ENCODE results near the gene PITX1.

Gene PITX1

DNA sequence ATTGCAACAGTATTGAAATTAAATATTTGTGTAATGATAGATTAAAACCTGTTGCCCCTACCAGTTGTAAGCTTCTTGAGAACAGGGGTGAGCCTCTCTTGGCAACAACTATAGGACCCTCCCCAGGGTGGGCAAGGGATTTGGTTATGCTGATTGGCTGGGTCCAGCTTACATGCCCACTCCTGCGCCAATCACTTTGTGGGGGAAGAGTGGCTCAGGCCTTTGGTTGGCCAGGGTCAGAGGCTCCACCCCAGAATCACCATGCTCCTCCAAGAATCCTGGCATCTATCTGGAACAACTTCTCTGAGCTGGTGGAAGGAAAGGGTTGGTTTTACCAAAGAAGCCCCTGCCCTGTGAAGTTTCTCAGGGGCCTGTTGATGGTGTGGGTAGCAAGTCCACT lies 8.6 kb upstream of the PITX1 start:
- Histone ChIP-seq H3K4me3 (ENCODE audit: low read length) (no peak overlapping the region), H3K27me3 (ENCODE audit: control insufficient read depth, insufficient read depth, low read length) (peaks cover 66% of the 10 kb centered on the region), H3K36me3 (ENCODE audit: control insufficient read depth, insufficient read depth, low read length) (no peaks in the 10 kb centered on the region), H3K4me1 (ENCODE audit: control insufficient read depth, insufficient read depth, low read length) (peaks cover 10% of the 10 kb centered on the region; the same call in 1 of the 2 replicates), H3K27ac (ENCODE audit: low read length) (no peak overlapping the region), H3K9me3 (ENCODE audit: control insufficient read depth, insufficient read depth, low read length) (no peaks in the 10 kb centered on the region)
- no peak for DNase-seq (ENCODE audit: low read depth, low spot score)
- no CpG with 5 or more reads among the region's 1 CpG for WGBS (ENCODE audit: insufficient coverage, insufficient read length)

DNA sequence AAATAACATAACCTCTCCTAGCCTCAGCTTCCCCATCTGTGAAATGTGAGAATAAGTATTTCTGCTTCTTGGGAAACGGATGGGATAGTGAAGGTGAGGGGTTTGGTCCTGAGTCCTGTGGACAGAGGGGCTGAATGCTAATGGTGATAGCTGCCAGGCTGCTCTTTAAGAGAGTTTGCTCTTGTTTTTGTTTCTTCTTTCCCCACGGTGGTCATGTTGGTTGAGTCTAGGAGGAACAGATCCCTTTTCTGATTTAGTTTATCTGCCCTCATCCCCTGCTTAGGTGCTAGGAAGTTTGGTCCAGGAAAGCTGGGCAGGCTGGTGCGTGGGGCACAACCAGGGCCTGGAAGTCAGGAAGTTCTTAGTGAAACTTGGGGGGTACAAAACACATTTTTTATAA lies 7.7 kb upstream of the PITX1 start:
- no peaks in the 10 kb centered on the region for H3K9me3 ChIP-seq (ENCODE audit: control insufficient read depth, insufficient read depth, low read length)
- peaks cover 74% of the 10 kb centered on the region for H3K27me3 ChIP-seq (ENCODE audit: control insufficient read depth, insufficient read depth, low read length)
- H3K4me1 ChIP-seq (ENCODE audit: control insufficient read depth, insufficient read depth, low read length) = peaks cover 10% of the 10 kb centered on the region; the same call in 1 of the 2 replicates
- no peak for DNase-seq (ENCODE audit: low read depth, low spot score)
- WGBS (ENCODE audit: insufficient coverage, insufficient read length) = no CpG with 5 or more reads among the region's 3 CpGs
- H3K4me3 ChIP-seq (ENCODE audit: low read length) = no peak overlapping the region
- no peak overlapping the region for H3K27ac ChIP-seq (ENCODE audit: low read length)
- no peaks in the 10 kb centered on the region for H3K36me3 ChIP-seq (ENCODE audit: control insufficient read depth, insufficient read depth, low read length)

DNA sequence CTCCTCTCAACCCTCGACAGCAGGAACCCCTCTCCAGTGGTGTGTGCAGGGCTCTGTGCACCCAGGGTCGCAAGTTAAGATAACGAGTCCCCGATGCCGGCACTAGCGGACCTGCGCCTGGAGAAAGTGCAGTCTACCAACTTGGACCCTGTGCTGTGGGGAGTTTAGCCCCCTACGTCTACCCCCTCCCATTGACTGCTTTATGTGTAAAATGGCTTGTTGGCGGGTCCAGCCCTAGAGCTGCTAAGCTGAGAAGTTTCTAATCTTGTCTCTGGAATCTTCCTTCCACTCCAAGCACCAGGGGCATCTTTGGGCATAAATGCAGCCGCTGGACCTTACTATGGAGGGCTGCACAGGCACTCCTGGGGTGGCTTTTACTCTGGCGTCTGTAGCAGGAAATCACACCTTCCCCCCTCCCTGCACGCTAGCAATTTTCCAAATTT lies 7.1 kb upstream of the PITX1 start:
- no peak for DNase-seq (ENCODE audit: low read depth, low spot score)
- H3K4me3 ChIP-seq (ENCODE audit: low read length) = no peak overlapping the region
- H3K27me3 ChIP-seq (ENCODE audit: control insufficient read depth, insufficient read depth, low read length) = peaks cover 78% of the 10 kb centered on the region
- no peaks in the 10 kb centered on the region for H3K36me3 ChIP-seq (ENCODE audit: control insufficient read depth, insufficient read depth, low read length)
- H3K27ac ChIP-seq (ENCODE audit: low read length) = no peak overlapping the region
- WGBS (ENCODE audit: insufficient coverage, insufficient read length) = no CpG with 5 or more reads among the region's 12 CpGs
- H3K4me1 ChIP-seq (ENCODE audit: control insufficient read depth, insufficient read depth, low read length) = peaks cover 10% of the 10 kb centered on the region; the same call in 1 of the 2 replicates
- H3K9me3 ChIP-seq (ENCODE audit: control insufficient read depth, insufficient read depth, low read length) = no peaks in the 10 kb centered on the region

DNA sequence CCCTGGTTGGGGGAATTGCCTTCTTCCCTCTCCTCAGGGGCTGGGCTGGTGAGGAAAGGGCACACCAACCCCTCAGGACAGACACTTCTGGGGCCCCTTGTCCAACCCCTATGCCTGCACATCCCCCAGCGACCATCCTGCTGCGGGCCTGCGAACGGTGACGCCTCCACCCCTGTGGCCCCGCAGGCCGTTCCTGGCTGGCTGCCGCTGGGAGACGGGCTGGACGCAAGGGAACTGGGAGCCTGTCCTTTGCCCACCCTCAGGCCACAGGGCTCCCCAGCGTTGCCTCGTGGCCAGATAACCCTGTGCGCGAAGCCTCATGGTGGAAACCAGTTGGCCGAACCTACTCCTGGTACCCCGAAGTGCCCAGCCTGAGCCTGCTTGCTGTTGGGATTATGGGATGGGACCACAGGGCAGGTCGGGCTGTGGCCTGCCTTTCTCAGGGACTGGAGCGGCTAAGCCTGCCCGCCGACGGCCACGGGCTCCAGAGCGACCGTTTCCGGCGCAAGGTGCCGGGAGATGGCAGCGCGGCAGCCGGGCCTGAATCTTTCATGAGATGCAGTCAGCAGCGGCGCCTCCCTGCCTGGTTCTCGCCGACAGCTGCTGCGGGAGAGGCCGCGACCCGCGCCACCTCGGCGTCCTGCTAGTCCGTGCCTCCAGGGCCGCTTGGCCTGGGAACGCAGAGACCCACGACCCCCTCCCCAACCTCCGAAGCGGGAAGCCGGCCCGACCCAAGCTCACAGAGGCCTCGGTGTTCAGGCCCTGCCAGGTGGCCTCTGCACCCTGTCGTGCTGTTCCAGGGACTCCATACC lies 6.5 kb upstream of the PITX1 start:
- Histone ChIP-seq H3K4me1 (ENCODE audit: control insufficient read depth, insufficient read depth, low read length) (peaks cover 10% of the 10 kb centered on the region; the same call in 1 of the 2 replicates), H3K4me3 (ENCODE audit: low read length) (peak overlapping the region; percentile 8; the same call in 1 of the 2 replicates), H3K9me3 (ENCODE audit: control insufficient read depth, insufficient read depth, low read length) (no peaks in the 10 kb centered on the region), H3K27ac (ENCODE audit: low read length) (no peak overlapping the region), H3K36me3 (ENCODE audit: control insufficient read depth, insufficient read depth, low read length) (no peaks in the 10 kb centered on the region), H3K27me3 (ENCODE audit: control insufficient read depth, insufficient read depth, low read length) (peaks cover 84% of the 10 kb centered on the region)
- no CpG with 5 or more reads among the region's 51 CpGs for WGBS (ENCODE audit: insufficient coverage, insufficient read length)
- no peak for DNase-seq (ENCODE audit: low read depth, low spot score)

DNA sequence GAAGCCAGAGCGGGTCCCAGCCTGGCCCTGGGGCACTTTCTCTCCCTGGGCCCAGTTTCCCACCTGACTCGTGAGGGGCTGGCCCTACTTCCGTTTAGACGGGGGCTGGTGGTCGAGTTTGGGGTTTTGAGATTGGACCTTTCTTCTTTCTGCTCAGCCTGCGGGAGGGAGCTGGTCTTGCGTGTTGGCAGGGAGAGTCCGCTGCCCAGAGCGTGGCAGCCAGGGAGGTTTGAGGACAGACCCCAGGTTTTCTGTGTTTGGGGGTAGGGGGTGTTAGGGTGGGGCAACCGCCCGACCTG lies 6.0 kb upstream of the PITX1 start:
- Histone ChIP-seq H3K9me3 (ENCODE audit: control insufficient read depth, insufficient read depth, low read length) (no peaks in the 10 kb centered on the region), H3K27me3 (ENCODE audit: control insufficient read depth, insufficient read depth, low read length) (peaks cover 90% of the 10 kb centered on the region), H3K4me1 (ENCODE audit: control insufficient read depth, insufficient read depth, low read length) (peaks cover 10% of the 10 kb centered on the region; the same call in 1 of the 2 replicates), H3K36me3 (ENCODE audit: control insufficient read depth, insufficient read depth, low read length) (no peaks in the 10 kb centered on the region), H3K27ac (ENCODE audit: low read length) (no peak overlapping the region), H3K4me3 (ENCODE audit: low read length) (peak overlapping the region; percentile 17; the same call in 1 of the 2 replicates)
- DNase-seq (ENCODE audit: low read depth, low spot score) = no peak
- WGBS (ENCODE audit: insufficient coverage, insufficient read length) = no CpG with 5 or more reads among the region's 11 CpGs

DNA sequence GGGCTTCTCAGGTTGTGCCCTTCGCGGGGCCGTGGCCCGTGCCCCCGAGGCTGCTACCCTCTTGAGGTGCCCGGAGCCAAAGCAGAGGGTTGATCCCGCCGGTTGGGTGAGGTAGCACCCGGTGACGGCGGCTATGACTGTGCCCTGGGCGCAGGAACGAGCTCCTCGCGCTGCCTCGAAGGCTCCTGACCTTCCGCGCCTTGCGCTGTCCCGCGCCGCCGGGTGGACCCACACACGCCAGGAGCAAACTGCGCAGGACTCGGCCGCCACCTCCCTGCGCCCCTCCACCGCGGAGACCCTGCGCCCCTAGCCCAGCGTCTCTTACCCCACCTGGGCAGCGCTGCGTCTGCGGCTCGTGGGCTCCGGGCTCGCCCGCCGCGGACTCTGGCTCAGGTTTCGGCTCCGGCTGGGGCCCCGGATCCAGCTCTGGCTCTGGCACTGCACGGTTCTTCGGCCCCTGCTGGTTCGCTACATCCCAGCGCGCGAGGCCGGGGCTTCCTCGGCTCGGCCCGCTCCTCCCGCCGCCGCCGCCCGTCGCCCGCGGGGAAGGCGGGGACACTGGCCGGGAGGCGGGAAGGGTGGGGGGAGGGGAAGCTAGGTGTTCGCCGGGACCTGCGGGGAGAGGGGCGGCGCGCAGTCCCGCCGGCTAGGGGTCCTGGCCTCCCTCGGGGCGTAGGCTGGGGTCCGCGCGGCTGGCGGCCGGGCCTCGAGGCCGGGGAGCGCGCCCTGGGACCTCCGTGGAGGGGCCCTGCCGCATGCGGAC lies 5.4 kb upstream of the PITX1 start:
- Histone ChIP-seq H3K27ac (ENCODE audit: low read length) (no peak overlapping the region), H3K9me3 (ENCODE audit: control insufficient read depth, insufficient read depth, low read length) (no peaks in the 10 kb centered on the region), H3K4me1 (ENCODE audit: control insufficient read depth, insufficient read depth, low read length) (peaks cover 10% of the 10 kb centered on the region; the same call in 1 of the 2 replicates), H3K36me3 (ENCODE audit: control insufficient read depth, insufficient read depth, low read length) (no peaks in the 10 kb centered on the region), H3K27me3 (ENCODE audit: control insufficient read depth, insufficient read depth, low read length) (peaks cover 94% of the 10 kb centered on the region), H3K4me3 (ENCODE audit: low read length) (peak overlapping the region; percentile 17; the same call in 1 of the 2 replicates)
- DNase-seq (ENCODE audit: low read depth, low spot score) = no peak
- WGBS (ENCODE audit: insufficient coverage, insufficient read length) = no CpG with 5 or more reads among the region's 87 CpGs

DNA sequence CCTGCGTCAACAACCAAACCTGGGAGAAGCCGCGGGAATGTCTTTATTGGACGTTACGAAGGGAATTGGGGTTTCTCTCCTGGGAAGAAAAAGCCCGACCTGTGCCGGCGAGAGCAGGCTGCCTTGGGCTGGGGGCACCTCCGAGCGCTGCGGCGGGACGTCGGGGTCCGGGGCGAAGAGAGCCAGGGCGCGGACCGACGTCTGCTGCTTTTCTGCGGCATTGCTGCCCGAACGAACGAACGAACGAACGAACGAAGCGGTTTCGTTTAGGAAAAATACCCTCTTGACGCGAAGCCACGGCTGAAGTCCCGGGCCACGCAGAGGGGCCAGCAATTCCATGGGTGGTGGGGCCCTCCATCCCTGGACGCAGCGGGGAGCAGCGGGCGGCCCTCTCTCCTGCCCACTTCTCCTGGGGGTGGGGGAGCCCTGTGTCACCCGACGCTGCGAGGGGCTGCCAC lies 4.8 kb upstream of the PITX1 start:
- Histone ChIP-seq H3K36me3 (ENCODE audit: control insufficient read depth, insufficient read depth, low read length) (no peaks in the 10 kb centered on the region), H3K4me3 (ENCODE audit: low read length) (no peak overlapping the region), H3K4me1 (ENCODE audit: control insufficient read depth, insufficient read depth, low read length) (peaks cover 10% of the 10 kb centered on the region; the same call in 1 of the 2 replicates), H3K27ac (ENCODE audit: low read length) (no peak overlapping the region), H3K9me3 (ENCODE audit: control insufficient read depth, insufficient read depth, low read length) (no peaks in the 10 kb centered on the region), H3K27me3 (ENCODE audit: control insufficient read depth, insufficient read depth, low read length) (peaks cover 89% of the 10 kb centered on the region)
- DNase-seq (ENCODE audit: low read depth, low spot score) = no peak
- WGBS (ENCODE audit: insufficient coverage, insufficient read length) = no CpG with 5 or more reads among the region's 42 CpGs

DNA sequence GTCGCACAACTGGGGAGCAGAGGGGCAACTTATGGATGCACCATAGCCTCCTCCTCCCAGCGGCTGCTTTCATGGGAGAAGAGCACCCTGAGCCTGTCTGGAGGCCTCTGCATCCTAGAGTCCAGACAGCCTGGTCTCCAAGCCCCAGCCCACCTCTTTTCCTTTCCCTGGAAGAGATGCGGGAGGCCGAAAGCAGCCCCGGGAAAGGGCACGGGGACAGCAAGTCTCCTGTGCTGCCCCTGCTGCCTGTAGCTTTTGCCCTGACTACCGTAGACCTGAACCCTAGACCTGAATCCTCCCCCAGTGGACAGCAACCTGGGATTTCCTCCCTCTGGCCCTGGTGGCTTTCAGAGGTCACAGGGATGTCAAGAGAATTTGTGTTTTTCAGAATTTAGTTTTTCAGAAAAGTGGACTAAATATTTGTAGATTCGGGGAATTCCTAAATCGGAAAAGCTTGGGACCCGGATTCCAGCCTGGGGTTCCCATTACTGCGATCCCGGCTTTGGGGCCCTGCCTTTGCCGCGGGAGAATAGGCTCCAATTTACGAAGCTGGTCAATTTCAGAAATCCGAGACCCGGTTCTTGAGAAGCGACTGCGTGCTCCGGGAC lies 4.3 kb upstream of the PITX1 start:
- Histone ChIP-seq H3K4me3 (ENCODE audit: low read length) (no peak overlapping the region), H3K4me1 (ENCODE audit: control insufficient read depth, insufficient read depth, low read length) (peaks cover 10% of the 10 kb centered on the region; the same call in 1 of the 2 replicates), H3K36me3 (ENCODE audit: control insufficient read depth, insufficient read depth, low read length) (no peaks in the 10 kb centered on the region), H3K27me3 (ENCODE audit: control insufficient read depth, insufficient read depth, low read length) (peaks cover 87% of the 10 kb centered on the region), H3K27ac (ENCODE audit: low read length) (no peak overlapping the region), H3K9me3 (ENCODE audit: control insufficient read depth, insufficient read depth, low read length) (no peaks in the 10 kb centered on the region)
- WGBS (ENCODE audit: insufficient coverage, insufficient read length) = no CpG with 5 or more reads among the region's 20 CpGs
- no peak for DNase-seq (ENCODE audit: low read depth, low spot score)

DNA sequence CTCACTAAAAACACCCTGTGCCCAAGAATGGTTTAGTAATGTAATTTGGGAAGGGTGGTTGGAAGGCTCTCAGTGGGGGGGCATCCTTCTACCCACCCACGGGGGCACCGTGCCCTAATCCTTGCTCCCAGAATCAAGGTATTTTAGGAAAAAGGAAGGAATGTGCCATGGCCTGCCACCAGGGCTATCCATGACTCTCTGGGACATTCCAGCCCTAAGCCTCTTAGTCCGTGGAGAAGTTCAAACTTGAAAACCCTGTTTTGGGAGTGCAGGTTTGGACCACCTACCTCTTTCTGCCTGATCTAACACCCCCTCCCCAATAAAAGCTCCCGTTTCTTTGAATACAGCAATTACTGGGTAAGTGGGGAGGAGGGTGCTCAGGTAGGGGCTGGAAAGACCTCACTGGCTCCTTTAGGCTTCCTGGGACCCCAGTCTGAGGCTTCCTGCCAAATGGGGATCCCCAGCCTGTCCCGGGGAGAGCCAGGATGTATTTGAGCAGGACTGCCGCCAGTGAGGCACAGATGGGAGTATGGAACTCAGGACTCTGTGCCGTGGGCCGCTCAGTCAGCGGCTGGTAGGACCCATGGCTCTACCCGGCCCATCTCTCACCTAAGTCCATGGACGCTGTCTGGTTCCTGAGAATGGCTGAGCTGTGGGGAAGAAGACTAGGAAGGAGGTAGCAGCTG lies 3.6 kb upstream of the PITX1 start:
- WGBS (ENCODE audit: insufficient coverage, insufficient read length) = no CpG with 5 or more reads among the region's 11 CpGs

DNA sequence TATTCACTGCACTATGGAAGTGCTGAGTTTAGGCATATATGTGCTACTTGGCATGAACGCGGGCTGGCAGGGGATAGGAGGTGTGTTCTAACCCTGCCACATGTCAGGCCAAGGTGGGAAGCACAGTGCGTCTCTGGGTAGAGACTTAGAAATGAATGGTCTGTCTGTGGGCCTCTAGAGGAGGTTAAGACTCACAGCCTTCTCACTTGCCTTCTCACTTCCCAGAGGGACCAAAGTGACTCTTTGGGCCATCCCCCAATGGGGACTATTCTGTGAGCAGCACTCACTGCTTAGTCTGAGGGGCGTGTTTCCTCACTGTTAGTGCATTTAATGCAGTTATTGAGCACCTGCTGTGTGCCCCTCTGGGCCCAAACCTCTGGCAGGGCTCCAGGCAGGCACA lies 2.4 kb upstream of the PITX1 start:
- WGBS (ENCODE audit: insufficient coverage, insufficient read length) = no CpG with 5 or more reads among the region's 4 CpGs
- DNase-seq (ENCODE audit: low read depth, low spot score) = no peak
- Histone ChIP-seq H3K4me3 (ENCODE audit: low read length) (no peak overlapping the region), H3K36me3 (ENCODE audit: control insufficient read depth, insufficient read depth, low read length) (no peaks in the 10 kb centered on the region), H3K4me1 (ENCODE audit: control insufficient read depth, insufficient read depth, low read length) (peaks cover 11% of the 10 kb centered on the region; the same call in 1 of the 2 replicates), H3K27ac (ENCODE audit: low read length) (no peak overlapping the region), H3K27me3 (ENCODE audit: control insufficient read depth, insufficient read depth, low read length) (peaks cover 83% of the 10 kb centered on the region), H3K9me3 (ENCODE audit: control insufficient read depth, insufficient read depth, low read length) (no peaks in the 10 kb centered on the region)

More for the DNA sequence above, 3.6 kb upstream of the PITX1 start:
- Histone ChIP-seq H3K4me1 (ENCODE audit: control insufficient read depth, insufficient read depth, low read length) (peaks cover 11% of the 10 kb centered on the region; the same call in 1 of the 2 replicates), H3K27me3 (ENCODE audit: control insufficient read depth, insufficient read depth, low read length) (peaks cover 86% of the 10 kb centered on the region), H3K4me3 (ENCODE audit: low read length) (no peak overlapping the region), H3K36me3 (ENCODE audit: control insufficient read depth, insufficient read depth, low read length) (no peaks in the 10 kb centered on the region), H3K9me3 (ENCODE audit: control insufficient read depth, insufficient read depth, low read length) (no peaks in the 10 kb centered on the region), H3K27ac (ENCODE audit: low read length) (no peak overlapping the region)
- no peak for DNase-seq (ENCODE audit: low read depth, low spot score)

Measured in iPS DF 6.9 (cell line).